NK-92 (cell line): Measurements from ENCODE around the gene TUB.

Experiments used
- DNase-seq: peaks from one replicate; lab custom pipeline; 2025; ENCODE audit not compliant: unreplicated experiment; lab: John Stamatoyannopoulos, UW

Gene TUB

GRCh38 chr11:8080674-8081590 lies at the start of gene TUB:
Gene TUB (plus strand): TSS chr11:8081211. CDS start chr11:8081511, 300 bp downstream.
- no peak for DNase-seq

- no peak for DNase-seq
Observed at GRCh38 chr11:8031248-8032115, 49.5 kb upstream of the TUB start.

- no peak for DNase-seq
Observed at GRCh38 chr11:8032122-8032521, 48.9 kb upstream of the TUB start.

- DNase-seq, result no peak
Observed at GRCh38 chr11:8032576-8033304, 48.3 kb upstream of the TUB start.

- DNase-seq, result no peak
Observed at GRCh38 chr11:8033305-8034105, 47.5 kb upstream of the TUB start.

- DNase-seq, result no peak
Observed at GRCh38 chr11:8034106-8034585, 46.9 kb upstream of the TUB start.

- no peak for DNase-seq
Observed at GRCh38 chr11:8034604-8035190, 46.3 kb upstream of the TUB start.

- no peak for DNase-seq
Observed at GRCh38 chr11:8035200-8035855, 45.7 kb upstream of the TUB start.

- DNase-seq, result no peak
Observed at GRCh38 chr11:8036002-8036802, 44.8 kb upstream of the TUB start.

GRCh38 chr11:8036986-8037385 lies 44.0 kb upstream of the TUB start:
- no peak for DNase-seq

GRCh38 chr11:8038393-8038792 lies 42.6 kb upstream of the TUB start:
- no peak for DNase-seq

GRCh38 chr11:8038811-8039529 lies 42.0 kb upstream of the TUB start:
- DNase-seq, result no peak

GRCh38 chr11:8039530-8040260 lies 41.3 kb upstream of the TUB start:
- no peak for DNase-seq

GRCh38 chr11:8040261-8040920 lies 40.6 kb upstream of the TUB start:
- no peak for DNase-seq

GRCh38 chr11:8040921-8041285 lies 40.1 kb upstream of the TUB start:
- no peak for DNase-seq

GRCh38 chr11:8041576-8041975 lies 39.4 kb upstream of the TUB start:
- no peak for DNase-seq

GRCh38 chr11:8043756-8044155 lies 37.3 kb upstream of the TUB start:
- no peak for DNase-seq
